ENCODE results near the gene SECTM1.

SECTM1 gene

DNA sequence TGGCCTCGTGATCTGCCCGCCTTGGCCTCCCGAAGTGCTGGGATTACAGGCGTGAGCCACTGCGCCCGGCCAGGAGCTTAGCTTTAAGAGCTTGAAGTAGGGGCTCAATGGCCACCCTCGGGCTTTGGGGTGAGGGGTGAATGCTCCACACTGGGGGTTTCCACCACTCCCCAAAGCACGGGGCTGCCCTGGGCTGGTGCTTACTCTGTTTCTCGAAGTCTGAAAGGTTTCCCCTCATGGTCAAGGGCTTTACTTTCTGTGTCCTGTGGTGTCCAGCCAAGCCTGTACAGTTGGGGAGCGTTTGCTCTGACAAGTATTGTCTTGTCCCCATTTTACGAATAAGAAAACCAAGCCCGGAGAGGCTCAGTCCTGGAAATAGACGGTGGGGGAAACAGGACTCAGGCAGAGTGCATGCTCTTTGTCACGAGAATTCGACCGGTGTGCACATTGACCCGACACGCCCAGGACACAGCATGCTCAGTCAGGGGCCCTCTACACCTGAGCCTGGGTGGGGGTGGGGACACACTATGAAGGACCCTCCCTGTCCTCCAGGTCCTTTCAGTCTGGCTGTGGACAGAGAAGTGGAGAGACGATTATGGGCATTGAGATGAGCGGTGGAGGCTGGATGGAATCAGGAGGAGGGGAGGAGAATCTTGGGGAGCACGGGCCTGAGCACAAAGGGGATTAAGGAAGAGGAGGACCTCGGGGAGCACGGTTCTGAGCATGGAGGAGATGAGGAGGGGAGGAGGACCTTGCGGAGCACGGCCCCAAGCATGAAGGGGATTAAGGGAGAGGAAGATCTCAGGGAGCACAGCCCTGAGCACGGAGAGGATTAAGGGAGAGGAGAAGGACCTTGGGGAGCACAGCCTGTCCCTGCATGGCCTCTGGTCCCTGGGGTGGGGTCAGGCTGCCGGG lies 23.7 kb downstream of the SECTM1 start:
- H3K9me3 Mint-ChIP-seq = no peaks in the 10 kb centered on the region
- no peak overlapping the region for H3K4me3 Mint-ChIP-seq
- H3K36me3 Mint-ChIP-seq (ENCODE audit: low read depth) = peaks cover 4% of the 10 kb centered on the region
- H3K27ac Mint-ChIP-seq = peak overlapping the region; percentile 7
- no peaks in the 10 kb centered on the region for H3K27me3 Mint-ChIP-seq (ENCODE audit: low read depth)
- peaks cover 13% of the 10 kb centered on the region for H3K4me1 Mint-ChIP-seq (ENCODE audit: low read depth)

DNA sequence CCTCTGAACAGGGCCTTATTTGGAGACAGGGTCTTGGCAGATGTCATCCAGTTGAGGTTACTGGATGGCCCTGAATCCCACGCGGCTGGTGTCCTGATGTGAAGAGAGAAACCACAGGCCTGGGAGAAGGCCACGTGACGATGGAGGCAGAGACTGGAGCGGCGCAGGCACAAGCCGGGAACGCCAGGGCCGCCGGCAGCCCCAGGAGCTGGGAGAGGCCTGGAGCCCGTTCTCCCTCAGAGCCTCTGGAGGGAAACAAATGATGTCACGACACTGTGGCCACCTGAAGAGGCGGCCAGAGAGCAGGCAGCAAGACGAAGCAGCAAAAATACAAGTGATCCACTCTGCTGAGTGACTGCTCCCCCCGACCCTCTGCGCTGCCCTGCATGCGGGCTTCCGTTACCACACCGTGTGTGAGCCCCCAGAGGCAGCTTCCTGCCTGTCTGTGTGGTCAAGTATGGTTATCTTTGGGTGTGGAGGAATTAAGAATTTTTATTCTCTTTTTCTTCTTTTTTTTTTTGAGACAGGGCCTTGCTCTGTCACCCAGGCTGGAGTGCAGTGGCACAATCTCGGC lies 27.8 kb downstream of the SECTM1 start:
- Mint-ChIP-seq H3K27ac (peak overlapping the region; percentile 59), H3K27me3 (ENCODE audit: low read depth) (no peaks in the 10 kb centered on the region), H3K4me1 (ENCODE audit: low read depth) (peaks cover 30% of the 10 kb centered on the region), H3K36me3 (ENCODE audit: low read depth) (peaks cover 1% of the 10 kb centered on the region), H3K9me3 (no peaks in the 10 kb centered on the region), H3K4me3 (no peak overlapping the region)

DNA sequence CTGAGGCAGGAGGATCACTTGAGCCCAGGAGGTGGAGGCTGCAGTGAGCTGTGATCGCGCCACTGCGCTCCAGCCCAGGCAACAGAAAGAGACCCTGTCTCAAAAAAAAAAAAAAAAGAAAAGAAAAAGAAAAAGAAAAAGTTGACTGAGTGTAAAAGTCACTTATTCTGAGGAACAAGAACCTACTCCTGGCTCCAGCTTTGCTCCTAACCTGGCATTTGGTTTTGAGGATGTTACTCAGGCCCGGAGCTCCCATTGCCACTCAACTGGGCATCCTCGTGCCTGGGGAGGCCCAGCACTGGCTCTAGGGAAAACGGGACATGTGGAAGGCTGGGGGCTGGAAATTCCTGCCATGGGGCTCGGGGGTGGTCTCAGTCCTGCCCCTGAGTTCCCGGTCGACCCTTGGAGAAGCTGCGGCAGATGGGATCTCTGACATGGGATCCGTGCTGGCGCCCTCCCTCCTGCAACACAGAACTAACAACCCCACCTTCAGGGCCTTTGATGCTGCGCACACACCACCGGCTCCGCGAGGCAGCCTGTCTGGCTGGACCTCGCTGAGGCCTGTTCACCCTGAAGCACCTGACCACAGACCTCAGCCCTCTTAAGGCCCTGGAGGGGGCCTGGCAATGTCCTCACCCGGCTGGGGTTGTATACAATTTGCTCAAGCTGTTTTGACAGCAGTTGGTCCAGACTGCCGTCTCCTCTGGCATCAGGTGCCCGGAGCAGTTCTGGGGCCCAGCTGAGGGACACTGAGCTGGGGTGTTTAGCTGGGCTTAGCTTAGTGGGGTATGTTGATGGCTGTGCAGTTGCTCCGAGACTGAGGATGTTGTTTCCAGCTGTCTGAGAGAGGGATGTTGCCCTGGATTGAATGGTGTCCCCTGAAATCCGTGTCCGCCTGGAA lies 28.5 kb downstream of the SECTM1 start:
- H3K36me3 Mint-ChIP-seq (ENCODE audit: low read depth) = peaks cover 1% of the 10 kb centered on the region
- no peaks in the 10 kb centered on the region for H3K9me3 Mint-ChIP-seq
- H3K4me1 Mint-ChIP-seq (ENCODE audit: low read depth) = peaks cover 37% of the 10 kb centered on the region
- H3K27me3 Mint-ChIP-seq (ENCODE audit: low read depth) = no peaks in the 10 kb centered on the region
- H3K4me3 Mint-ChIP-seq = no peak overlapping the region
- H3K27ac Mint-ChIP-seq = no peak overlapping the region

DNA sequence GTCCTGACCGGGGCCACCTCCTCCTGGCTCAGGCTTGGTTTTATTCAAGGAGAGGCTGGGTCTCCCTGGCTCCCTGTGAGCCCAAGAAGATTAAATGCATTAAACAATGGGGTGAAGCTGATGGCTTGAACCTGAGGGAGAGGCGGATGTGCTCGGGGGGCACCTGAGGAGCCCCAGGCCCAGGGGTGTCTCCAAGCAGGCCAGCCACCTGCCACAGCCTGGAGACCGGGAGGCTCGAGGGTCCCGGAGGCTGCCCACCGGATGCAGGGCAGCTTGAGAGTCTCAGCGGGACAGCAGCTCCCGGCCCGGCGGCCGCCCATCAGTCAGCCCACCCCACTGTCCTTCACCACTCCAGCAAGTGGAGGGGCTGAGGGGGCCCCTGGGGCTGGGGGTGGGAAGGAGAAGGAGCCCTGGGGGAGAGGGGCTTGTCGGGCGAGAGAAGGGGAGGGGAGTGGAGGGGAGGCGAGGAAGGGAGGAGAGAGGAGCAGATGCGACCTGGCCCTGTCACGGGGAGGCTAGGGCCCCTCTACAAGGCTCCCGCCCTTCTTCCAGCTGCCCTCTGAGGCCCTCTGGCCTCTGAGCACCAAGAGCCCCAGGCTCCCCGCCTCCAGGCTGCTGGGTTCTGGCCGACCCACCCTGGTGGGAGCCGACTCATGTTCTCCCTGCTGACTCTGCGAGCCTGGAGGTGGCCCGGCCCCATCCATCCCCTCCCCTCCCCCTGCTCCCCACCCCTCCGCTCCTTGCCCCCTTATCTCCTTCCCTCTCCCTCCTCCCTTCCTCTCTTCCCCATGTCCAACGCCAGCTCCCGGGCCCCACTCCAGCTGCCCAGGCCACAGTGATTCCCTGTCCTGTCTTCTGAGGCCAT lies 29.4 kb downstream of the SECTM1 start:
- Mint-ChIP-seq H3K27ac (no peak overlapping the region), H3K36me3 (ENCODE audit: low read depth) (peaks cover 1% of the 10 kb centered on the region), H3K27me3 (ENCODE audit: low read depth) (no peaks in the 10 kb centered on the region), H3K4me3 (peak overlapping the region; percentile 81), H3K9me3 (no peaks in the 10 kb centered on the region), H3K4me1 (ENCODE audit: low read depth) (peaks cover 46% of the 10 kb centered on the region)

DNA sequence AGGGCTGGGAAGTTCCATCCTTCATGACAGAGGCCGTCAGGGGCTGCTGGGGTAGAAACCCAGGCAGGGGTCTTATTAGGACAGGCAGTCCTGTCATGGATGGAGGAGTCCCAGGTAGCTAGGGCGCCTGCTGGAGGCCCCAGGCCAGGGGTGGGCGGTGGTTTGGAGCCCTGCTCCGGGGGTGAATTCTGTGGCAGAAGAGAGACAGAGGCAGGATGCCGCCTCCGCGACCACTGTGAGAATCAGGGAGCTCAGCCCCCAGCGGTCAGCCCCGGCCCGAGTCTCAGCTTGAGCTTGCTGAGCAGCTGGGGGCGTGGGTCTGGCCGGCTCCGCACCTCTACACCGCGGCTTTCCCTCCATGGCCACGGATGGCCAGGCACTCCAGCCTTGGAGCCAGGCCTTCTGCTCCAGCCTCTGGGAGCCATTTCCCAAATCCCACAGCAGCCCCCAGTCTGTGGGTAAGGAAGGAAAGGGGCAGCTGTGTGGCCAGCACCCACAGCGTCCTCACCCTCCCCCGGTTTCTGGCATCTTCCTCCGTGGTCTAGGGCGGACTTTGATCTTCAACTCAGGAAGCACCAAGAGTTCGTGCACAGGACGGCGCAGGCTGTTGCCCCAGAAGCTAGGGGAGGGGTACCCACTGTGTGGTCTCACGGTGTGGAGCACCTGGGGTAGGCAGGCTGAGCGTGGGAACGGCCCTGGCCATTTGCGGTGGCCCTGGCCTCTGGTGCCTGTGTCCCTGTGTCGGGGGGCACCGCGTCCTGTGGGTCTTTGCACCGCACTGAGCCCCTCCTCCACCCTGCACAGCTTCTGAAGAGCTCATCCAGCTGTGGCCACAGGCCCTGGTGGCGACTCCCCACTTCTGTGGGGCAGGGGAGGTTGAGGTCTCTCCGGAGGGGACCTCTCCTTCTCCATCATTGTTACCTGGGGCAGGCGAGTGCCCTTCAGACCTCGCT lies 30.3 kb downstream of the SECTM1 start:
- Mint-ChIP-seq H3K4me3 (peak overlapping the region; percentile 81), H3K36me3 (ENCODE audit: low read depth) (no peaks in the 10 kb centered on the region), H3K4me1 (ENCODE audit: low read depth) (peaks cover 52% of the 10 kb centered on the region), H3K27ac (peak overlapping the region; percentile 89), H3K9me3 (no peaks in the 10 kb centered on the region), H3K27me3 (ENCODE audit: low read depth) (no peaks in the 10 kb centered on the region)

DNA sequence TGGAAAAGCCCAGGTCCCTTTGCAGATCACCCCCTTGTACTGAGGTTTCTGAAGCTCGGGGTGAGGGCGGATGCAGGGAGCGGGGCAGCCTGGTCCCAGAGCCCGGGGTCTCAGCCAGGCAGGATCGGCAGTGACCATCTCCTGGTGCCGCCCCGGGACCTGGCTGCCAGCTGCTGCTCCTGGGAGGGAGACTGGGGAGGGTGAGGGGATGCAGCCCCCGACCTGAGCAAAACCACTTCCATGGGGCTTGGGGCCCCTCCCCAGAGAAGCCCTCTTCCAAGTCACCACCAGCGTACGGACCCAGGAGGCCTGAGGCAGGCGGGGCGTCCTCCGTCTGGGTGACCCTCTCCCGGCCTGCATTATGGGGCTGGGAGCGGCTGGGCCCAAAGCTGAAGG lies 31.0 kb downstream of the SECTM1 start:
- no peaks in the 10 kb centered on the region for H3K9me3 Mint-ChIP-seq
- H3K27ac Mint-ChIP-seq = peak overlapping the region; percentile 89
- H3K4me1 Mint-ChIP-seq (ENCODE audit: low read depth) = peaks cover 58% of the 10 kb centered on the region
- peak overlapping the region; percentile 81 for H3K4me3 Mint-ChIP-seq
- no peaks in the 10 kb centered on the region for H3K27me3 Mint-ChIP-seq (ENCODE audit: low read depth)
- no peaks in the 10 kb centered on the region for H3K36me3 Mint-ChIP-seq (ENCODE audit: low read depth)

DNA sequence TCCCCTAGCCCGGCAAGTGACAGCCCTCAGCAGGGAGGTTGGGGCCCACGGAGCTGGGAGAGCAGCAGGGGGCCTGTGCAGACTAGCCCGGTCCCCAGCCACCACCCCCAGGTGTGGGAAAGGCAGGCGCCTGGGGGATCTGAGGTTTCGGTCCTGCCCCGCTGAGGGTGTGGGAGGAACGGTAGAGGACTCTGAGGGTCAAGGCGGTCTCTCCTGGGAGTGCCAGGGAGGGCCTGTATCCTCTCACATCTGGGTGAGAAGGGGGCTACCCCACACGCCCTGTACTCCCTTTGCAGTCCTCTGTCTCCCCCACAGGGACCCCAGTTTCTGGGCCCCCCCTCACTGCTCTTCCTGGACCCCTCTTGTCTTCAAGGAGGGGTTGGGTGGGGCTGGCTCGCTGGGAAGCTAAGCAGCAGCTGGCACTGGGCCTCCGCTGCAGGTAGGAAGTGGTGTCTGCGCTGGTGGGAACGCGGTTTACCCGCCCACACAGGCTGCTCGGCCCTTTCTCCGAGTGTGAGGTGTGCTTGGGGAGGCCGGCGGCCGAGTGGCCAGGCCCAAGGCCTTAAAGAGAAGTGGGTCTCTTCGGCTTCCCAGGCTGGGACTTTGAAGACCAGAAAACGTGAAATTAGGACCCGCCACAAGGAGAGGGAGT lies 31.5 kb downstream of the SECTM1 start:
- H3K9me3 Mint-ChIP-seq = no peaks in the 10 kb centered on the region
- H3K27me3 Mint-ChIP-seq (ENCODE audit: low read depth) = no peaks in the 10 kb centered on the region
- H3K36me3 Mint-ChIP-seq (ENCODE audit: low read depth) = no peaks in the 10 kb centered on the region
- H3K4me1 Mint-ChIP-seq (ENCODE audit: low read depth) = peaks cover 62% of the 10 kb centered on the region
- peak overlapping the region; percentile 81 for H3K4me3 Mint-ChIP-seq
- H3K27ac Mint-ChIP-seq = peak overlapping the region; percentile 89

DNA sequence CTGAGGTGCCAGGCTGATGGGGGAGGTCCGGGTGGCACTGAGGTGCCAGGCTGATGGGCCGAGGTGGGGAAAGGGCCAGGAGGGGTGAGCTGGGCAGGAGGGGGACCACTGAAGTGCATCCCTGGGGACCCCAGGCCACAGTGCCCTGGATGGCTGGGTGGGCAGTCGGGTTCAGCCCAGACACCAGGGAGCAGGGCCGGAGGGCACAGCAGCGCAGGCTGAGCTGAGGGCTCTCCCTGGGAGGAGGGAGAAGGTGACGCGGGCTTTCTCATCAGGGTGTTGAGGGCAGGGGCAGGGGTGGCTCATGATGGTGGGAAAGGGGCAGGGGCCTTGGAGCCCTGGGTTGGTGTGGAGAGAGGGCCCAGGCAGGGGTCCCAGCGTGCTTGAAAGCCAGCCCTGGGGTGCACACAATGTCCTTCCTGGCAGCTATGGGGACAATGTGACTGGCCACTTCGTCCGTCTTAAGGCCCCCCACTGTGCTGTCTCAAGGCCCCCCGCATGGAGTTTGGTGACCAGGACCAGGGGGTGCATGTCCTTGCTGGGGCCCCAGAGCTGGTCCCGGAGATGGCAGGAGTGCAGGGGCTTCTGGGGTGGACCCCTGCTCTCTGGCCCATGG lies 32.2 kb downstream of the SECTM1 start:
- Mint-ChIP-seq H3K9me3 (no peaks in the 10 kb centered on the region), H3K36me3 (ENCODE audit: low read depth) (no peaks in the 10 kb centered on the region)

DNA sequence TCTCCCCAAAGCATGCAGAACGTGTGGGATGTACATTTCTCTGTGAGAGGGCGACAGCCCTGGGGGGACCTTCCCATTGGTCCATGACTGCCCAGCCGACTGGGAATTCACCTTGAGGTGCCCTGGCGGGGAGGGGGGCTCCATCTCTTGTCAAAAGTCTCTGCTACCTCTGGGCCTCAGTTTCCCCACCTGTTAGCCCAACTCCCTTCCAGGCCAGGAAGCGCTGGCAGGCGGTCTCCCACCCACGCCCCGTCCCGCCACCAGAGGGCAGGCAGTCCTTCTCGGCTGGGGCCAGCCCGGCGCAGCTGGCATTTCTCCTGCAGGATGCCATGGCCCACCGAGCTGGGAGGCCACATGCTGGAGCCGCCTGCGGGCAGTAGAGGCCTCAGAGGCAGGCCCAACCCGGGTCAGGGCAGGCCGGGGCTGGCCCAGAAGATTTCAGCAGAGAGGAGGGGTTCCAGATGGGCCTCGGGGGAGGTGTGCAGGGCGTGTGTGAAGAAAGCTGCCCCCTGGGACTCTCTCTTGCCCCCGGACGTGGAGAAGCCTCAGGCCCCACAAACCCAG lies 32.8 kb downstream of the SECTM1 start:
- H3K27ac Mint-ChIP-seq = peak overlapping the region; percentile 100
- no peaks in the 10 kb centered on the region for H3K36me3 Mint-ChIP-seq (ENCODE audit: low read depth)
- peaks cover 63% of the 10 kb centered on the region for H3K4me1 Mint-ChIP-seq (ENCODE audit: low read depth)
- no peaks in the 10 kb centered on the region for H3K9me3 Mint-ChIP-seq
- peak overlapping the region; percentile 28 for H3K4me3 Mint-ChIP-seq
- no peaks in the 10 kb centered on the region for H3K27me3 Mint-ChIP-seq (ENCODE audit: low read depth)

More for the DNA sequence above, 32.2 kb downstream of the SECTM1 start:
- Mint-ChIP-seq H3K4me3 (peak overlapping the region; percentile 28), H3K27me3 (ENCODE audit: low read depth) (no peaks in the 10 kb centered on the region), H3K27ac (peak overlapping the region; percentile 100), H3K4me1 (ENCODE audit: low read depth) (peaks cover 63% of the 10 kb centered on the region)

DNA sequence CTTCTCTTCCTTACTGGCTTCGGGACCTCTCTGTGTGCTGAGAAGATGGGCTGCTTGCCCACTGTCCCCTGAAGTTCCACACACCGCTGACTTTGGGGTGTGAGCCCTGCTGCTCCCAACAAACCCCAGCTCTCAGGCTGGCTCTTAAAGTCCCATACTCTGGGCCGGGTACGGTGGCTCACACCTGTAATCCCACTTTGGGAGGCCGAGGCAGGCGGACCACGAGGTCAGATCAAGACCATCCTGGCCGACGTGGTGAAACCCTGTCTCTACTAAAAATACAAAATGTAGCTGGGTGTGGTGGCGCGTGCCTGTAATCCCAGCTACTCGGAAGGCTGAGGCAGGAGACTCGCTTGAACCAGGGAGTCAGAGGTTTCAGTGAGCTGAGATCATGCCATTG lies 33.3 kb downstream of the SECTM1 start:
- Mint-ChIP-seq H3K9me3 (no peaks in the 10 kb centered on the region), H3K27me3 (ENCODE audit: low read depth) (no peaks in the 10 kb centered on the region), H3K36me3 (ENCODE audit: low read depth) (no peaks in the 10 kb centered on the region), H3K4me3 (peak overlapping the region; percentile 88), H3K27ac (peak overlapping the region; percentile 100), H3K4me1 (ENCODE audit: low read depth) (peaks cover 64% of the 10 kb centered on the region)

DNA sequence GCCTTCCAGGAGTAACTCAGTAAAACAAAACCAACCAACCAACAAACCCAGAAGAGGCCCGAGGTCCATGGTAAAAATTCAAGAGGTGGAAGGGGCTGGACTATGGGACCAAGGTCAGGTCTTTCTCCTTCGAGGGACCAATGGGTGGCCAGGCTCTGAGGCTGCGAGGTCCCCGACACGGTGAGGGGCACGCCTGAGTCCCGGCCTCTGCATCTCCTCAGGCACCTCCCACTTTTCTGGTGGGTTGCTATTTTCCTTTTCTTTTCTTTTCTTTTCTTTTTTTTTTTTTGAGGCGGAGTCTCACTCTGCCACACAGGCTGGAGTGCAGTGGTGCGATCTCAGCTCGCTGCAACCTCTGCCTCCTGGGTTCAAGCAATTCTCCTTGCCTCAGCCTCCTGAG lies 34.1 kb downstream of the SECTM1 start:
- H3K9me3 Mint-ChIP-seq = no peaks in the 10 kb centered on the region
- no peaks in the 10 kb centered on the region for H3K27me3 Mint-ChIP-seq (ENCODE audit: low read depth)
- peak overlapping the region; percentile 88 for H3K4me3 Mint-ChIP-seq
- H3K36me3 Mint-ChIP-seq (ENCODE audit: low read depth) = peaks cover 3% of the 10 kb centered on the region
- peaks cover 69% of the 10 kb centered on the region for H3K4me1 Mint-ChIP-seq (ENCODE audit: low read depth)
- peak overlapping the region; percentile 100 for H3K27ac Mint-ChIP-seq

All from T-helper 1 cell treated with Interleukin-12 subunit alpha and Interleukin-12 subunit beta and Interleukin-4 antibody, amounts not matched to agents 30 μg/mL and 1 μg/mL, for 36 hours (primary cell).